ENCODE measurements around the gene NUDC.

DNA sequence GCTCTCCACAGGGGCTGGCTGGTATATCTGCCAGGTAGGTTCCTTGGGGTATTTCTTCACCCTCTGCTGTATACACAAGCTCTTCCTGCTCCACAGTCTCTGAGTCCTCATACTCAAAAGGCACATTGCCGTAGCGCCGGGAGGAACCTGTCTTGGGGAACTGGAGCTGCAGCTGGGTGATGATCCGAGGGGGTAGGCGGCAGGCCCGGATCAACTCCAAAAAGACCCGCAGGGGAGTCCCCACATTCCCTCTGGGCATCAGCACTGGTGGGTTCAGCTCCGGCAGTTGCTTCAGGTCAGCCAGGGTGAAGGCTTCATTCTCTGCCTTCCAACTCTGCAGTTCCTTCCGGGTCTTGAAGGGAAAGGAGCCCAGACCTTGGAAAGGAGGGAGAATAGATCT lies 24.2 kb upstream of the NUDC start:
- no peak for TF ChIP-seq CTCF (conservative IDR thresholded peaks at IDR 0.05; ENCODE audit: low read length)
- TF ChIP-seq EZH2phosphoT487 (IDR thresholded peaks at IDR 0.05; ENCODE audit: borderline replicate concordance, low read depth, low read length) = no peak

Measured in OCI-LY7 (cell line).